GM12878 (cell line): ENCODE data around the gene LTBP2. TPM values are rescaled to one million over a fixed set of nuclear protein-coding genes. Genes with fewer than 3 reads are reported as not detected.
A peak's percentile ranks its signal among the peaks of the same experiment; 100 is the strongest.

Source experiments
- ATAC-seq: fragments of 200-7000 bp; cut with Tn5 transposase; 3 replicates; pipeline ENCODE4 v1.9.1; 2020; ENCODE audit warnings: mild to moderate bottlenecking, moderate library complexity
- BruUV-seq: library from RNA; stranded (reverse); fragments of 400-500 nt; replicated peaks from 2 replicates; lab custom pipeline; 2021; lab: Mats Ljungman, UMichigan
- CTCF ChIA-PET: fragments of 300-600 bp; sonication (Branson Sonifier 250); formaldehyde crosslinking; extraction: SDS; loops from one replicate; lab custom pipeline; 2021; ENCODE audit warnings: inconsistent platforms; lab: Yijun Ruan, JAX
- POLR2A ChIA-PET: fragments of 350-600 bp; formaldehyde crosslinking; extraction: SDS; loops from one replicate; lab custom pipeline; 2021; ENCODE audit warnings: inconsistent platforms; lab: Charles Lee
- RAD21 ChIA-PET: fragments of 300-600 bp; sonication (Branson Sonifier 250); formaldehyde crosslinking; loops from one replicate; lab custom pipeline; 2023; ENCODE audit warnings: antibody characterized with exemption; ENCODE audit not compliant: unreplicated experiment; lab: Charles Lee
- SMC1A ChIA-PET: fragments of 300-600 bp; sonication (Branson Sonifier 250); formaldehyde crosslinking; loops from one replicate; lab custom pipeline; 2023; ENCODE audit not compliant: unreplicated experiment, uncharacterized antibody; lab: Charles Lee
- DNase-seq: peaks from one replicate; pipeline ENCODE4 v3.0.0-alpha.2; 2011; ENCODE audit warnings: low read depth, low spot score
- FAIRE-seq: peaks from 3 replicates; lab custom pipeline; 2011; peaks lifted over from hg19 to GRCh38; lab: Jason Lieb, UNC
- H2AFZ ChIP-seq: 2 replicates; pipeline ENCODE4 v1.6.0; 2011; ENCODE audit warnings: low read depth, low read length, control low read depth; ENCODE audit not compliant: control insufficient read depth
- H3K27ac ChIP-seq: 2 replicates; pipeline ENCODE4 v1.5.1; 2011; ENCODE audit warnings: control low read depth; ENCODE audit not compliant: control insufficient read depth, insufficient read depth
- H3K27me3 ChIP-seq, 2 experiments: replicated peaks in 1 of 2; 2 replicates each; pipeline versions ENCODE4 v1.6.0 to v1.6.1; 2011; ENCODE audit warnings: low read length in 1 of 2; ENCODE audit not compliant: control insufficient read depth in 2 of 2, insufficient read depth in 2 of 2
- H3K36me3 ChIP-seq, 2 experiments: 2 replicates each; pipeline ENCODE4 v1.5.1; 2011; ENCODE audit warnings: low read length in 1 of 2; ENCODE audit not compliant: control insufficient read depth in 2 of 2, insufficient read depth in 2 of 2
- H3K4me1 ChIP-seq: 2 replicates; pipeline ENCODE4 v1.6.1; 2011; ENCODE audit warnings: mild to moderate bottlenecking, low read length, moderate library complexity, mixed read lengths; ENCODE audit not compliant: control insufficient read depth, insufficient read depth
- H3K4me2 ChIP-seq: 2 replicates; pipeline ENCODE4 v1.6.0; 2011; ENCODE audit warnings: control low read depth; ENCODE audit not compliant: control insufficient read depth, insufficient read depth
- H3K4me3 ChIP-seq: fragments of 200-600 bp; sonication (generic); 2 replicates; pipeline ENCODE4 v1.5.1; 2016
- H3K79me2 ChIP-seq: 2 replicates; pipeline ENCODE4 v1.6.0; 2011; ENCODE audit warnings: low read length; ENCODE audit not compliant: control insufficient read depth, insufficient read depth
- H3K9ac ChIP-seq: 2 replicates; pipeline ENCODE4 v1.8.0; 2011; ENCODE audit warnings: low read length, control low read depth, mixed read lengths; ENCODE audit not compliant: control insufficient read depth, insufficient read depth
- H3K9me3 ChIP-seq: replicated peaks from 3 replicates; pipeline ENCODE4 v1.5.1; 2011; ENCODE audit warnings: mild to moderate bottlenecking, low read length; ENCODE audit not compliant: control insufficient read depth, insufficient read depth
- H4K20me1 ChIP-seq: 2 replicates; pipeline ENCODE4 v1.6.0; 2011; ENCODE audit not compliant: control insufficient read depth, insufficient read depth
- CEBPZ ChIP-seq: fragments of 150-350 bp; IDR thresholded peaks from 2 replicates; pipeline ENCODE4 v1.6.1; 2016; ENCODE audit warnings: low read depth, low read length
- E4F1 ChIP-seq: fragments of 450-650 bp; IDR thresholded peaks from 2 replicates; pipeline ENCODE4 v1.6.1; 2018; ENCODE audit warnings: borderline replicate concordance, mild to moderate bottlenecking; ENCODE audit not compliant: partially characterized antibody
- HCFC1 ChIP-seq: fragments of 150-350 bp; IDR thresholded peaks from 2 replicates; pipeline ENCODE4 v1.6.1; 2014; ENCODE audit warnings: low read length
- KAT2A ChIP-seq: conservative IDR thresholded peaks from 2 replicates; pipeline ENCODE4 v1.6.1; 2011; ENCODE audit warnings: low read depth, low read length; ENCODE audit not compliant: control insufficient read depth
- PKNOX1 ChIP-seq: fragments of 450-650 bp; IDR thresholded peaks from 2 replicates; pipeline ENCODE4 v1.6.1; 2016; ENCODE audit warnings: mild to moderate bottlenecking
- RELA ChIP-seq: fragments of 450-650 bp; IDR thresholded peaks from 2 replicates; pipeline ENCODE4 v1.8.0; 2014; ENCODE audit warnings: borderline replicate concordance; ENCODE audit not compliant: partially characterized antibody
- RFX5 ChIP-seq: IDR thresholded peaks from 2 replicates; pipeline ENCODE4 v1.6.1; 2011; ENCODE audit warnings: low read depth, low read length, improper control_type of control experiment
- SKIL ChIP-seq: fragments of 450-650 bp; IDR thresholded peaks from 2 replicates; pipeline ENCODE4 v1.6.1; 2017; ENCODE audit warnings: mild to moderate bottlenecking, low read depth, inconsistent platforms; ENCODE audit not compliant: poor library complexity, severe bottlenecking
- SMARCA5 ChIP-seq: fragments of 450-650 bp; IDR thresholded peaks from 2 replicates; pipeline ENCODE4 v1.6.1; 2017; ENCODE audit warnings: mild to moderate bottlenecking
- SPI1 ChIP-seq: IDR thresholded peaks from 2 replicates; pipeline ENCODE4 v1.6.1; 2011; ENCODE audit warnings: low read depth, mild to moderate bottlenecking, low read length, moderate library complexity, borderline replicate concordance; ENCODE audit not compliant: insufficient read depth
- SREBF2 ChIP-seq: IDR thresholded peaks from 2 replicates; pipeline ENCODE4 v1.6.1; 2012; ENCODE audit warnings: mild to moderate bottlenecking, low read length
- USF2 ChIP-seq: IDR thresholded peaks from 2 replicates; pipeline ENCODE4 v1.6.1; 2011; ENCODE audit warnings: low read depth, low read length, improper control_type of control experiment, borderline replicate concordance
- ZNF217 ChIP-seq: fragments of 450-650 bp; IDR thresholded peaks from 2 replicates; pipeline ENCODE4 v1.6.1; 2017; ENCODE audit warnings: antibody characterized with exemption, mild to moderate bottlenecking
- WGBS: methylation state at CpG from one replicate; pipeline ENCODE4 v1.1.6; 2016; ENCODE audit warnings: low lambda C conversion rate; ENCODE audit not compliant: insufficient replicate concordance, insufficient coverage; ENCODE audit errors: missing lambda C conversion rate; 5-methylcytosine and 5-hydroxymethylcytosine counted together
- in situ Hi-C: fragments of 300-500 bp; cut with MboI; formaldehyde crosslinking; loops from 9 replicates; pipeline ENCODE4 v1.14.3; 2018; ENCODE audit warnings: mixed read lengths
- intact Hi-C: fragments of 100-400 bp; cut with micrococcal nuclease; formaldehyde crosslinking; loops from one replicate; pipeline ENCODE4 v1.14.2; 2022; ENCODE audit not compliant: unreplicated experiment
- polyA plus RNA-seq, 11 experiments: library from polyadenylated mRNA; depleted of rRNA in 4 of 11; unstranded in 6 of 11; stranded (reverse) in 5 of 11; fragments of >200 nt; fragmentation: Nextera tagmentation in 4 of 11; fragmentation: Illumina TruSeq in 1 of 11; extraction: Ambion mirVana in 4 of 11; extraction: Trizol in 1 of 11; gene quantifications; 1 replicate in 1 of 11; 2 replicates in 10 of 11; pipeline versions ENCODE4 v1.2.1 to v1.2.3, GENCODE V29; 2011 to 2016; ENCODE audit warnings: inconsistent platforms in 2 of 11, missing spikeins in 2 of 11, low read depth in 1 of 11
- total RNA-seq, 4 experiments: library from RNA; depleted of rRNA in 3 of 4; stranded (reverse); fragments of >200 nt in 3 of 4; fragmentation: Illumina TruSeq in 1 of 4; extraction: Trizol in 1 of 4; gene quantifications; 2 replicates each; pipeline versions ENCODE4 v1.2.1 to v1.2.3, GENCODE V29; 2013 to 2021

LTBP2 gene
- total and polyA plus RNA-seq, 10 of the 15 experiments (the other 5 are each of a cell fraction or from before 2014, with no cell fraction given) = 0.03 to 0.23 (median 0.06) TPM; not detected in 1

- ATAC-seq (peak; percentile 85), FAIRE-seq (no peak), DNase-seq (no peak)
- ChIA-PET CTCF (no interaction called here), RAD21 (no interaction called here), SMC1A (no interaction called here), POLR2A (no interaction called here)
- intact Hi-C loops (no loop called here), in situ Hi-C loops (no loop called here)
- no peaks in the 10 kb centered on the region for H3K9me3 ChIP-seq
- H3K9ac ChIP-seq = no peak overlapping the region
- H3K36me3 ChIP-seq = no peaks in the 10 kb centered on the region
- H3K27ac ChIP-seq = no peak overlapping the region
- H3K4me2 ChIP-seq = no peak overlapping the region
- H3K4me3 ChIP-seq = no peak overlapping the region
- no peaks in the 10 kb centered on the region for H3K27me3 ChIP-seq
- H2AFZ ChIP-seq = no peak overlapping the region
- no peaks in the 10 kb centered on the region for H4K20me1 ChIP-seq
- 50% methylated on average over 2 of the region's 2 CpGs for WGBS
- H3K79me2 ChIP-seq = no peaks in the 10 kb centered on the region
- TF ChIP-seq SREBF2 = no peak
- TF ChIP-seq HCFC1 = no peak
- TF ChIP-seq KAT2A = no peak
- TF ChIP-seq SPI1 = peak; percentile 76; the same call in 1 of the 2 replicates
- peak; percentile 66; the same call in 1 of the 2 replicates for TF ChIP-seq SMARCA5
- TF ChIP-seq SKIL = no peak
- no peak for TF ChIP-seq RFX5
- no peak for TF ChIP-seq CEBPZ
- TF ChIP-seq PKNOX1 = no peak
- no peak for TF ChIP-seq ZNF217
- TF ChIP-seq E4F1 = no peak
- no peak for TF ChIP-seq USF2
- no peak for TF ChIP-seq RELA
- no TSS peak for BruUV-seq
- H3K4me1 ChIP-seq = no peaks in the 10 kb centered on the region
Measured at GRCh38 chr14:74472601-74473000, 139.4 kb downstream of the LTBP2 start.
